NCI-H187 (cell line): Measurements from ENCODE around the gene BPIFB6.

Source experiments
- DNase-seq, 2 experiments: peaks; one replicate each; lab custom pipeline; 2025; lab: John Stamatoyannopoulos, UW

BPIFB6 gene

GRCh38 chr20:33062105-33062824 lies 30.8 kb downstream of the BPIFB6 start:
- DNase-seq, result no peak

- no peak for DNase-seq
These were observed 31.3 kb downstream of the BPIFB6 start for GRCh38 chr20:33062825-33063149.

DNA sequence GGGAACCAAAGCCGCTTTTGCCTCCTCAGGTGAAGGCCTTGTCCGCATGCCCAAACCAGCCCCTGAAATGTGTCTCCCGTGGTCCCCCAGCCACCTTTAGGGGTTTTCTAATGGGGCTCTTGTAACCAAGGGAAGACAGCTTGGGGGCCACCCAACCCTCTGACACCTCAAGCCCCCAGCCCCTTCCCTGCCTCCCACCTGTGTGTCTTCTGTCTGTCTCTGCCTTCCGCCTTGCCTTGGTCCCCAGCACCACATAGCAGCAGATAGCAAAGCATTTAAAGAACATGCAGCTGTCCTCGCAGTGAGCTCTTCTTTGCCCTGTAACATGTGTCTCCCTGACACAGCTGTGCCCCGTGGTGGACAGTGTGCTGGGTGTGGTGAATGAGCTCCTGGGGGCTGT lies 31.8 kb downstream of the BPIFB6 start:
- DNase-seq, result no peak

- no peak for DNase-seq
These were observed 33.3 kb downstream of the BPIFB6 start for GRCh38 chr20:33064572-33065287.

GRCh38 chr20:33065785-33066184 lies 34.3 kb downstream of the BPIFB6 start:
- DNase-seq, result no peak

DNA sequence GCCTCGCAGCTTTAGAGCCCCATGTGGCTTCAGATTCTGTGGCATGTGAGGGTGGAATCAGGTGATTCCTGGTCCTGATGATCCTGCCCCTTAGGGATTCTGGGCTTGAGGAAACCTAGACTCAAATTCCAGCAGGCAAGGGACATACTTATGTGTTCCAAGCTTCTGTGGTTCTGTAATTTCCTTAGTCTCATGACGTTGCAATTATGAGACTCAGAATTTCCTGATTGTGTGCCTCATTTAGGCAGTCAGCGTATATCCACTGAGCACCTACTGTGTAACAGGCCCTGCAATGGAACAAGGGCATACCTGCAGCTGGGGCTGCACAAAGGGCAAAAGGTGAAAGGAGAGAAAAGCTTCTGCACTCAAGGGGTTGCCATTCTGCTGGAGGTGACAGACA lies 36.4 kb downstream of the BPIFB6 start:
- no peak for DNase-seq

- no peak for DNase-seq
These were observed 36.9 kb downstream of the BPIFB6 start for GRCh38 chr20:33068251-33068939.

DNA sequence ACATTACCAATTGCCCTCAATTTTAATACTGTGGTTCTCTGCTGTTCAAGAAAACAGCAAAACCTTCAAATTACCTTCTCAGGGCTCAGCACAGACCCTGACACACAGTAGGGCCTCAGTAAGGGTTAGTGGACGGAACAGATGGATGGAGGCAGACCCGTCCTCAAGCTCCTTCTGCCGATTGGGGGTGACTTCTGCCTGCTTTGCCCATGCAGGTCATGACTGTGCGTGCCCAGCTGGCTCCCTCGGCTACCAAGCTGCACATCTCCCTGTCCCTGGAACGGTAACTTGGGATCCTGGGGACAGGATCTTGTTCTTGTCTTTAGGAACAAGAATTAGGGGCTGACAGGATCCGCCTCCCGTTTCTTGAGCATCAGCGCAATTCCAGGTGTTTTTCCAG lies 38.2 kb downstream of the BPIFB6 start:
- no peak for DNase-seq

GRCh38 chr20:33070111-33071053 lies 38.9 kb downstream of the BPIFB6 start:
- DNase-seq, result no peak

DNA sequence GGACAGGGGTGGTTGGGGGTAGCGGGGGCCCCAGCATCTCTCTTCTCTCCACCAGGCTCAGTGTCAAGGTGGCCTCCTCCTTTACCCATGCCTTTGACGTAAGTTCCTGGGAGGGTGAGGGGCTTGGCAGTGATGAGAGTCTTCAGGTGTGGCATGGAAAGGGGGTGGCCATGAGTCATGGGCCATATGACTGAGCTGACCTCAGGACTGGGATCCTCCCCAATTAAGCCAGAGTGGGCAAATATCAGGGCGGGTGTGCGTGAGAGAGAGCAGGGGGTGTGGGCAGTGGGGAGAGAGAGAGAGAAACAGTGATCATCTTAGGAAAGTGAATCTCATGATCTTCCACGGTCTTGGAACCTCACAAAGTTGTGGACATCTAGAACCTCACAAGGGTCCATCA lies 39.8 kb downstream of the BPIFB6 start:
- no peak for DNase-seq

- no peak for DNase-seq
These were observed 40.9 kb downstream of the BPIFB6 start for GRCh38 chr20:33072362-33072761.

DNA sequence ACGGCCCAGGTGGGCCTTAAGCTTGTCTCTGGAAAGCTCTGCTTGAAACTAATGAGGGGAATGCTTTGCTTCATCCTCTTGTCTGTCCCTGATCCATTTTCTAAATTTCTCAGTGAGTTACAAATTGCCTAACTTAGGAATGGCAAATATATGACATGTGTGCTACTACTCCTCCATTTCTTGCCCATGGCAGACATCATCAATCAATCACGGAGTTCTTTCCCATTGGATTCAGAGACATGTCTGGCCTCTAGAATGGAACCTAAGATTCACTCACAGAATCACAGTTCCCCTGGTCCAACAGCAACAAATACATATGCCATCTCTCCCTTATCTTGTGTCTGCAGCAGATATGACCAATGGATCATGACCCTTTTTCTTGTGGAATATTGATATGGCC lies 41.4 kb downstream of the BPIFB6 start:
- no peak for DNase-seq

DNA sequence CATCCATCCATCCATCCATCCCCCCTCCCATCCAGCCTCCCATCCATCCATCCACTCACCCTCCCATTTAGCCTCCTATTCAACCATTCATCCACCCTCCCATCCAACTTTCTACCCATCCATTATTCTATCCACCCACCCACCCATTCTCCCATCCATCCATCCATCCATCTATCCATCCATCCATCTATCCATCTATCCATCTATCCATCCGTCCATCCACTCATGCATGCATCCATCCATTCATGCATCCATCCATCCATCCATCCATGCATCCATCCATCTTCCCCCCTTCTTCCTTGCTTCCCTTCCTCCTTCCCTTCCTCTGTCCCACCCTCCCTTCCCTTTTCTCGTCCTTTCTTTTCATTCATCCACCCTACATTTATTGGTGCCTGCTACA lies 43.2 kb downstream of the BPIFB6 start:
- DNase-seq, result no peak

GRCh38 chr20:33075281-33075680 lies 43.8 kb downstream of the BPIFB6 start:
- no peak for DNase-seq

DNA sequence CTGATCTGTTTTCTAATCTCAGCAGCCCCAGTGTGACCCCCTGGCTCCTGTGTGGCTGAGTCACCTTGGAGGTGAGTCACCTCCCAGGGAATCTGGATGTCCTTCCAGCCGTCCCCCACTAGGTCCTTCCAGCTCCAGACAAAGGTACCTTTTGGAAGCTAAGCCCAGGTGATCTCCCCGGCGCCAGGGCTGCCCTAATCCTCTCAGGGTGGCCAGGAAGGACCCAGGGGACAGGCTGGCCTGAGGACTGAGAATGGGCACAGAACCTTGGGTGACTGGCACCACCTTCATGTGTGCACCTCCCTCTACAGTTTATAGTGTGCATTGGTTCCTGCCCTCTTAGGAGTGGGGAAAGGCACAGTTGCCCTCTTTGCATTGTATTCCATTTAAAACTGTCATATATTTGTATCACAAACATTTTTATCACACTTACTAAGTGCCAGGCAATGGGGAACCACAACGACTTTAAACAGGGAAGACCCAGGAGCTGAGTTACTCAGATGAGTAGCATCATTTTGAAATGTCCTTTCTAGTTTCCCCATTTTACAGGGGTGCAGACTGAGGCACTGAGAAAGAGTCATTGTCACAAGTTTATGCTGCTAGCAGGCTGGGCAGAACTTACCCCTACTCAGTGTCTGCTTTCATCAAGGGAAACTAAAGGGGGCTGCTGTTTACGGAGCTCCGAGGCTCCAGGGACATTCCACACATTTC lies 45.4 kb downstream of the BPIFB6 start:
- no peak for DNase-seq

DNA sequence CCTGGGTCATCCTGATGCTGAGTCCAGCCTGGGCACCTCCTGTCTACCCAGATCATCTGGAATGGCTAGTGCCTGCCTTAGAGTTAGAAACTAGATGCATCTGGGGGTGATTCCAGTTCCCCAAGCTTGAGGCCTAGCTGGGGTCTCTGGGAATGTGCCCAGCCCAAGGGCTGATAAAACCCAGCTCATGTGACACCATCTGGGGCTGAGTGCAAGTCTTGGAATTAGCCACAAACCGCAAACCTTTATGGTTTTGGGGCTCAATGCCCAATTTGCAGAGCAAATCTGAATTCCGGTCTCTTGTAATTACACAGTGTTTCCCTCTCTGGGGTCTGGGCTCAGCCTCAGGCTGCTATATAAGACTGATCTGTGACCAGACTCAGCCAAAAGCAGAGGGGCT lies 47.8 kb downstream of the BPIFB6 start, which contains the start of gene BPIFB4:
BPIFB4 (plus strand) TSS at position 385 of the 400 bp plus-strand sequence. CDS start 1,884 bp downstream, outside the sequence.
- no peak for DNase-seq

- DNase-seq, result no peak
These were observed 50.1 kb downstream of the BPIFB6 start for GRCh38 chr20:33081411-33082154.

- DNase-seq, result no peak
These were observed 51.1 kb downstream of the BPIFB6 start for GRCh38 chr20:33082546-33082945.

DNA sequence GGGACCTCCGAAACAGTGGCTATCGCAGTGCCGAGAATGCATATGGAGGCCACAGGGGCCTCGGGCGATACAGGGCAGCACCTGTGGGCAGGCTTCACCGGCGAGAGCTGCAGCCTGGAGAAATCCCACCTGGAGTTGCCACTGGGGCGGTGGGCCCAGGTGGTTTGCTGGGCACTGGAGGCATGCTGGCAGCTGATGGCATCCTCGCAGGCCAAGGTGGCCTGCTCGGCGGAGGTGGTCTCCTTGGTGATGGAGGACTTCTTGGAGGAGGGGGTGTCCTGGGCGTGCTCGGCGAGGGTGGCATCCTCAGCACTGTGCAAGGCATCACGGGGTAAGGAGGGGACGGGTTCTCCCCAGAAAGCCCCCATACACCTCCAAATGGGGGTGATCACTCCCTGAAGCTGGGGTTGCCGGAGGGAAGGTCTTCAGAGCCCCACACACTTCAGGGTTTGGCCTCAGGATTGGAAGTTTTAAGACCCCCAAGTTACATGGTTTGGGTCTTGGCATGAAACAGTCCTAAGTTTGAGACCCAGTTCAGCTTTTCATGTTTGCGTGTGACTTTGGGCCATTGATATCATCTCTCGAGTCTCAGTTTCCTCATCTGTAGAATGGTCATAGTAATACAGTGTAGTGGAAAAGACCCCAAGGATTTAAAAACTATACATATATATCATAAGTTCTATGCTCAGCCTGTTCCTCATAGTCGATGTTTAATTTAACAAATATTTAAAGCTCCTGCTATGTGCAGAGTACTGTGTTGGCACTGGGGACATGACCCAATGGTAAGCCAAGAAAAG lies 52.3 kb downstream of the BPIFB6 start:
- no peak for DNase-seq

GRCh38 chr20:33084722-33085121 lies 53.3 kb downstream of the BPIFB6 start:
- DNase-seq, result no peak
